GM12875 (cell line): Measurements from ENCODE around the gene CCL7.

ENCODE experiments used
- H3K4me3 ChIP-seq: one replicate; pipeline ENCODE4 v1.5.1; 2011; ENCODE audit warnings: low read depth, low read length, control low read depth
- TF ChIP-seq, protein P1 (sequence below): IDR thresholded peaks from 2 replicates; pipeline ENCODE4 v1.5.1; 2011; ENCODE audit warnings: low read depth, mild to moderate bottlenecking, control low read depth, inconsistent platforms, low read length, moderate library complexity, borderline replicate concordance; ENCODE audit not compliant: insufficient read depth

Gene CCL7

DNA sequence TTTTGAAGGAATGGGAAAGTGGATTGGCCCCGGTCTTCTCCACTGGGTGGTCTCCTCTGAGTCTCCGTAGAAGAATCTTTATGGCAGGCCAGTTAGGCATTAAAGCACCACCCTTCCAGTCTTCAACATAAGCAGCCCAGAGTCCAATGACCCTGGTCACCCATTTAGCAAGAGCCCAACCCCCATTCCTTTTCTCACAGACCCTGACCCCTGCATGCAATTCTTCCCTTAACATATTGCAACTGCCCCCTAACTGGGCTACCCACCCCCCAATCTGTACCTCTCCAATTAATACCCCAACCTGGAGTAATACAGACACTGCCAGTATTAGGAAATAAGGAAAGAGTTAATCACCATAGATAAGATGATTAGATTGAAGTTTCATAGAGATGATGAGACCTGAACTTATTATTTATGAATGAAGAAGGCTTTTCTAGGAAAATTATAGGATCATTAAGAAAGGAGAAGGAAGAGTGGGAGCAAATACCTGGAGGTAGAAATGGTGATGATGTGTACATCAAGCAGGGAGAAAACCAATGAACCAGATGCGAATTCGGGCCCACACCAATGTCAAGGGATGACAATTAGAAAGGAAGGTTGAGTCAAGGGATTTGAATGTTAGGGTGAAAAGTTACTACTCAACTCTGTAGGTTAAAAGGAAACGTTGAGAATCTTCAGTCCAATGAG lies 12.6 kb upstream of the CCL7 start:
- H3K4me3 ChIP-seq = no peak overlapping the region
- TF ChIP-seq, protein P1, sequence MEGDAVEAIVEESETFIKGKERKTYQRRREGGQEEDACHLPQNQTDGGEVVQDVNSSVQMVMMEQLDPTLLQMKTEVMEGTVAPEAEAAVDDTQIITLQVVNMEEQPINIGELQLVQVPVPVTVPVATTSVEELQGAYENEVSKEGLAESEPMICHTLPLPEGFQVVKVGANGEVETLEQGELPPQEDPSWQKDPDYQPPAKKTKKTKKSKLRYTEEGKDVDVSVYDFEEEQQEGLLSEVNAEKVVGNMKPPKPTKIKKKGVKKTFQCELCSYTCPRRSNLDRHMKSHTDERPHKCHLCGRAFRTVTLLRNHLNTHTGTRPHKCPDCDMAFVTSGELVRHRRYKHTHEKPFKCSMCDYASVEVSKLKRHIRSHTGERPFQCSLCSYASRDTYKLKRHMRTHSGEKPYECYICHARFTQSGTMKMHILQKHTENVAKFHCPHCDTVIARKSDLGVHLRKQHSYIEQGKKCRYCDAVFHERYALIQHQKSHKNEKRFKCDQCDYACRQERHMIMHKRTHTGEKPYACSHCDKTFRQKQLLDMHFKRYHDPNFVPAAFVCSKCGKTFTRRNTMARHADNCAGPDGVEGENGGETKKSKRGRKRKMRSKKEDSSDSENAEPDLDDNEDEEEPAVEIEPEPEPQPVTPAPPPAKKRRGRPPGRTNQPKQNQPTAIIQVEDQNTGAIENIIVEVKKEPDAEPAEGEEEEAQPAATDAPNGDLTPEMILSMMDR = no peak

DNA sequence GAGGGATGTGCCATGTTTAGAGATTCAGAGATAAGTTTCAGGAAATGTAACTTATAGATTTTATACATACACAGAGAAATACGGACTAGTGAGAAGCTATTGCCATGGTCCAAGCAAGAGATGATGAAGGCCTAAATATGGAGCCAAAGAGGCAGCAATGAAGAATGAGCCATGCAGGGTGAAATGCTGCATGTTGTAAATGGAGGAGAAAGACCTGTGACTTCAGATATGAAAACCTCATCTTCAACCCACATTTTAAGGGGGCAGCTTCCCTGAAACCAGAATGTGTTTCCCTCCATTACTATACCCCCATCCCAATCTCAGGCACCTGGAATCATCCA lies 12.1 kb upstream of the CCL7 start:
- TF ChIP-seq, protein P1 = no peak
- H3K4me3 ChIP-seq = no peak overlapping the region

DNA sequence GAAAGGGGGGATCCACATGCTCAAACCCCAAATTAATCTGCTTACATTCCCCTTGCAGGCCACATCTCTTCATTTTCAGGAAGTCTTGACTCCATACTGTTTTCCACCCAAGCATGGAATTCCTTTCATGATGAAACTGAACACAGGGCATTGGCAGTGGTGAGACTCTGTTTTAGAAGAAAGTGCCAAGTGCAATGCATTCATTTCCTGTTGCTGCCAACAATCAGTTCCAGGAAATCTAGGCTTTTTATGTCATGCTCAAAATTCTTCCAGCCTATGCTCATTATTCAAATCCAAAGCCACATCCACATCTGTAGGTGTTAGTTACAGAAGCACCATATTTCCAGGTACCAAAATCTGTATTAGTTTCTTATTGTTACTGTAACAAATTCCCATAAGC lies 10.9 kb upstream of the CCL7 start:
- TF ChIP-seq, protein P1 = no peak
- H3K4me3 ChIP-seq = no peak overlapping the region

DNA sequence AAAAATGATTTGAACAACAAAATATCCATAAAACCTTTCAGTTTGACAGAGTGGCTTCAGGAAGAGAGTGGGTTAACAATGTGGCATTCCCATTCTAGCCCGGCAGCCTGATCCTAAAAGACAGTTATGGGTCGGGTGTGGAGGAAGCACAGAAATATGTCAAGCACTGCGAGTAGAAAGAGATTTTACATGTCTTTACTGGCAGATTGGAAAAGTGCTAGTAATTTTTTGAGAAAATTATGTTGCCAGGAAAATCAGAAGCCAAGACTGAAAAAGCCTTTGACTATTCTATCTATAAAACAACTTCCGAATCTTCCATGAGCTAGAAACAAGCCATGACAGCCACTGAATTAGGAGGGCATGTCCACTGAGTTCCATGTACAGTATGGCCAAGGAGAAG lies 9.2 kb upstream of the CCL7 start:
- TF ChIP-seq, protein P1 = no peak
- H3K4me3 ChIP-seq = no peak overlapping the region

- TF ChIP-seq, protein P1 = no peak
- no peak overlapping the region for H3K4me3 ChIP-seq
These were observed 8.3 kb upstream of the CCL7 start for GRCh38 chr17:34261568-34262337.

DNA sequence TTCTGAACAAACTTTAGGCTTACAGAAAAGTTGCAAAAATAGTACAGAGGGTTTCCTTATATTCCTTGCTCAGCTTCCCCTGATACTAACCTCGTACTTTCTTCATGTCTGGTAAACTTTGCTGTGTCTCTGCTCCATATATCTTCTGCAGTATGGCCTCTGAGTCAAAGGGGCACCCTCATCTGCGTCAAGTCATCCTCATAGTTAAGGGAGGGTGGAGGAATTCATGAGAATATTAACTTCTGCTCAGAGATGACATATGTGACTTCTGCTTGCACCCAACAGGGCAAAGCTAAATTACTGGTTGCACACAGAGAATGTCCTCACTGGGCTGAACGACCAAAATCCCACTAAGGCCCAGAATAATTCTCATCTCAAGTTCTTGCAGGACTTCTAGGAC lies 4.3 kb upstream of the CCL7 start:
- no peak overlapping the region for H3K4me3 ChIP-seq
- TF ChIP-seq, protein P1 = no peak

GRCh38 chr17:34275881-34276280 lies 5.9 kb downstream of the CCL7 start:
- TF ChIP-seq, protein P1 = no peak

More at GRCh38 chr17:34275881-34276280, 5.9 kb downstream of the CCL7 start:
- no peak overlapping the region for H3K4me3 ChIP-seq
